ENCODE results near the gene MEPCE. TPM values are rescaled to one million over a fixed set of nuclear protein-coding genes. Genes with fewer than 3 reads are reported as not detected.

Gene MEPCE
- total RNA-seq, 2 donors from 2014 or later: 14.0 to 34.9 TPM

GRCh38 chr7:100427762-100428198 is 1.9 kb upstream of the MEPCE start:
- Histone ChIP-seq H3K4me3 (no peak overlapping the region), H3K36me3 (replicated peaks in 1 of 2; ENCODE audit: insufficient read depth in 1 of 2, low read depth in 2 of 2) (no peaks in the 10 kb centered on the region), H3K27me3 (no peaks in the 10 kb centered on the region), H3K4me1 (peaks cover 32% of the 10 kb centered on the region), H3K27ac (peak overlapping the region in 3 of 4 donors; percentile 100), H3K9me3 (no peaks in the 10 kb centered on the region)
- 41 to 44% methylated on average over 16 of the region's 16 CpGs for WGBS, 2 donors
- TF ChIP-seq CTCF (IDR thresholded peaks at IDR 0.05) (no peak), POLR2A (IDR thresholded peaks at IDR 0.05) (no peak)
- ATAC-seq (no peak), DNase-seq (no peak)
- intact Hi-C loops (cut with DNase I): no loop called here

- DNase-seq (peak; percentile 95 to 97 (median 96)), ATAC-seq (peak; percentile 69)
- WGBS, 2 donors: 0% methylated on average over 45 to 66 of the region's 66 CpGs
- peaks cover 0 to 3% of the 10 kb centered on the region in 2 donors for H3K36me3 ChIP-seq (replicated peaks in 1 of 2; ENCODE audit: insufficient read depth in 1 of 2, low read depth in 2 of 2)
- peak within 1 kb of the TSS; percentile 100 for H3K27ac ChIP-seq
- no peaks in the 10 kb centered on the region for H3K9me3 ChIP-seq
- no peaks in the 10 kb centered on the region for H3K27me3 ChIP-seq
- intact Hi-C loops (cut with DNase I): no loop called here
- peak within 1 kb of the TSS; percentile 69 to 78 for H3K4me3 ChIP-seq
- peaks cover 32% of the 10 kb centered on the region for H3K4me1 ChIP-seq
- TF ChIP-seq POLR2A (IDR thresholded peaks at IDR 0.05): peak; percentile 99 to 100 (median 100)
- peak in 1 of 7 experiments; percentile 15 for TF ChIP-seq CTCF (IDR thresholded peaks at IDR 0.05)
Observed at GRCh38 chr7:100428199-100428966, 1.2 kb upstream of the MEPCE start, which contains the start of gene ZCWPW1. Gene ZCWPW1 (minus strand): TSS chr7:100428703. CDS start chr7:100420649, 8,054 bp downstream.

- Histone ChIP-seq H3K27ac (peak overlapping the region; percentile 100), H3K36me3 (replicated peaks in 1 of 2; ENCODE audit: insufficient read depth in 1 of 2, low read depth in 2 of 2) (peaks cover 0 to 8% of the 10 kb centered on the region in 2 donors), H3K9me3 (no peaks in the 10 kb centered on the region), H3K27me3 (no peaks in the 10 kb centered on the region), H3K4me3 (peak overlapping the region; percentile 69 to 78), H3K4me1 (peaks cover 37% of the 10 kb centered on the region)
- intact Hi-C loops (cut with DNase I): no loop called here
- ATAC-seq (peak; percentile 82), DNase-seq (peak; percentile 100)
- WGBS, 2 donors: 0% methylated on average over 26 to 40 of the region's 40 CpGs
- TF ChIP-seq POLR2A (IDR thresholded peaks at IDR 0.05): no peak
- TF ChIP-seq CTCF (IDR thresholded peaks at IDR 0.05): peak in 4 of 7 experiments; percentile 43 to 58 (median 50)
Observed at GRCh38 chr7:100428967-100429636, 529 bp upstream of the MEPCE start.

- Histone ChIP-seq H3K9me3 (no peaks in the 10 kb centered on the region), H3K4me3 (peak overlapping the region; percentile 69 to 78), H3K27ac (peak overlapping the region; percentile 100), H3K36me3 (replicated peaks in 1 of 2; ENCODE audit: insufficient read depth in 1 of 2, low read depth in 2 of 2) (peaks cover 0 to 8% of the 10 kb centered on the region in 2 donors), H3K4me1 (peaks cover 51% of the 10 kb centered on the region), H3K27me3 (no peaks in the 10 kb centered on the region)
- intact Hi-C loops (cut with DNase I): no loop called here
- TF ChIP-seq POLR2A (IDR thresholded peaks at IDR 0.05) (no peak), CTCF (IDR thresholded peaks at IDR 0.05) (no peak)
- peak in 1 of 4 donors; percentile 33 for DNase-seq
- ATAC-seq: no peak
- WGBS, 2 donors: 34 to 52% methylated on average over 12 to 31 of the region's 31 CpGs
Observed at GRCh38 chr7:100430493-100431285, 1.1 kb downstream of the MEPCE start.

Measured in body of pancreas (tissue), 4 donors.